PC-3 (cell line): ENCODE measurements around the gene GAPDH.

Source experiments
- CTCF ChIP-seq: fragments of 300-600 bp; sonication (generic); conservative IDR thresholded peaks from 2 replicates; pipeline ENCODE4 v1.5.1; 2017; ENCODE audit warnings: antibody characterized with exemption, low read depth, mild to moderate bottlenecking, low read length
- EZH2 ChIP-seq: fragments of 300-600 bp; sonication (generic); IDR thresholded peaks from one replicate; pipeline ENCODE4 v1.6.1; 2017; ENCODE audit warnings: antibody characterized with exemption, mild to moderate bottlenecking, low read length; ENCODE audit not compliant: unreplicated experiment

- TF ChIP-seq EZH2 (no peak), CTCF (no peak)
Observed at GRCh38 chr12:6541371-6542165, 7.3 kb downstream of the GAPDH start.
